HEK293T (cell line): ENCODE measurements around the gene AANAT.

Experiments
- CTCF ChIA-PET: fragments of 350-600 bp; formaldehyde crosslinking; extraction: SDS; loops from one replicate; lab custom pipeline; 2021; ENCODE audit warnings: antibody characterized with exemption, inconsistent platforms; lab: Yijun Ruan, JAX
- POLR2A ChIA-PET: fragments of 350-600 bp; formaldehyde crosslinking; extraction: SDS; loops from one replicate; lab custom pipeline; 2020; ENCODE audit warnings: antibody characterized with exemption, inconsistent platforms; lab: Yijun Ruan, JAX
- DNase-seq: peaks from one replicate; pipeline ENCODE4 v3.0.0; 2012; ENCODE audit warnings: mixed read lengths; ENCODE audit errors: extremely low spot score
- ARNT ChIP-seq: fragments of 450-650 bp; IDR thresholded peaks from 2 replicates; pipeline ENCODE4 v1.6.1; 2017; ENCODE audit warnings: mild to moderate bottlenecking
- BHLHE40 ChIP-seq: fragments of 450-650 bp; IDR thresholded peaks from 2 replicates; pipeline ENCODE4 v1.6.1; 2016; ENCODE audit warnings: mild to moderate bottlenecking, moderate library complexity, borderline replicate concordance
- CTBP1 ChIP-seq: fragments of 450-650 bp; IDR thresholded peaks from 2 replicates; pipeline ENCODE4 v1.6.1; 2016; ENCODE audit warnings: borderline replicate concordance
- ELF4 ChIP-seq: fragments of 450-650 bp; IDR thresholded peaks from 2 replicates; pipeline ENCODE4 v1.6.1; 2017; ENCODE audit warnings: antibody characterized with exemption
- FOXA1 ChIP-seq: fragments of 450-650 bp; IDR thresholded peaks from 2 replicates; pipeline ENCODE4 v1.6.1; 2016; ENCODE audit warnings: mild to moderate bottlenecking
- FOXK2 ChIP-seq: fragments of 450-650 bp; IDR thresholded peaks from 2 replicates; pipeline ENCODE4 v1.6.1; 2016; ENCODE audit warnings: mild to moderate bottlenecking
- FOXM1 ChIP-seq: fragments of 450-650 bp; IDR thresholded peaks from 2 replicates; pipeline ENCODE4 v1.6.1; 2017; ENCODE audit warnings: mild to moderate bottlenecking, borderline replicate concordance
- HDGF ChIP-seq: fragments of 450-650 bp; IDR thresholded peaks from 2 replicates; pipeline ENCODE4 v1.6.1; 2017; ENCODE audit warnings: antibody characterized with exemption, borderline replicate concordance
- L3MBTL2 ChIP-seq: fragments of 450-650 bp; conservative IDR thresholded peaks from 2 replicates; pipeline ENCODE4 v1.6.1; 2016; ENCODE audit warnings: mild to moderate bottlenecking
- LEF1 ChIP-seq: fragments of 450-650 bp; IDR thresholded peaks from 2 replicates; pipeline ENCODE4 v1.6.1; 2017; ENCODE audit warnings: mild to moderate bottlenecking, borderline replicate concordance
- NFRKB ChIP-seq: fragments of 450-650 bp; IDR thresholded peaks from 2 replicates; pipeline ENCODE4 v1.6.1; 2016; ENCODE audit warnings: mild to moderate bottlenecking, moderate library complexity
- PKNOX1 ChIP-seq: fragments of 450-650 bp; IDR thresholded peaks from 2 replicates; pipeline ENCODE4 v1.6.1; 2016
- SP1 ChIP-seq: fragments of 450-650 bp; IDR thresholded peaks from 2 replicates; pipeline ENCODE4 v1.6.1; 2017
- SUZ12 ChIP-seq: fragments of 450-650 bp; IDR thresholded peaks from 2 replicates; pipeline ENCODE4 v1.6.1; 2016; ENCODE audit warnings: mild to moderate bottlenecking
- TARDBP ChIP-seq: fragments of 450-650 bp; IDR thresholded peaks from 2 replicates; pipeline ENCODE4 v1.6.1; 2016
- ZNF384 ChIP-seq: fragments of 450-650 bp; IDR thresholded peaks from 2 replicates; pipeline ENCODE4 v1.6.1; 2016

Gene AANAT

DNA sequence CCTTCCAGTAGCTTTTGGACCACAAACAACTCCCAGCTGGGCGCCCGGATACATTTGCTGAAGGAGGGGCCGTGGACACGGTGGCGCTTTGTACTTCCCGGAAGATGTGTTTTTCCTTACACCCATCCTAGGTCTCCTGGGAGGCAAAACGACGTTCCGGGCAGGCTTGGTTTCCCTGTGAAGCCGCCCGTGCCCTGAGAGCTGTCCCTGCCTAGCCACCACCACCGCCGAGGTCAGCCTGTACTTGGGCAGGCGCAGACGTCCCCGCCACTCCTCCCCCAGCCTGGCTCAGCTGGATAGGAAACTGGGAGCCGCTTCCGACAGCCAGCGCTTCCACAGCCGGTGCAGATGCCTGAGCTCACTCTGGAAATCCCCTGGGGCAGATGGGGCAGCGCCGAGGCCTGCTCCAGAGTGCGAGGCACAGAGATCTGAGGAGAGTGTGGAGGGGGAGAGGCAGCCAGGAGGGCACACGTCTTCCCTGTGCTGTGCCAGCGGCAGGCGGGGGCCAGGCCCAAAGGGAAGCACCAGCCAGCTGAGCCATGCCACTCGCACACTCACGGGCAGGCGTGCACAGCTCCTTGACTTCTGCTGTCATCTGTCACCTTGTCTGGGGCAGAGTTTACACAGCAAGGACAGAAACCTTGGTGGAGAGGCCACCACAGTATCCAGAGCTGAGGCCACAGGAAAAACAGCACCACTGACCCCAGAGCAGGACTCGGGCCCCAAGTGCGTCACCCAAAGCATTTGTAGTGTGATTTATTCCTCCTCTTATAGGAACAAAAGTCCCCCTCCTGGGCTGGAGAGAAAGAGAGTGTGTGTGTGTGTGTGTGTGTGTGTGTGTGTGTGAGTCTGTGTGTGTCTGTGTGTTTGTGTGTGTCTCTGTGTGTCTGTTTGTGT is 30.8 kb downstream of the AANAT start:
- ChIA-PET CTCF (interaction anchor here (1.2 to 1.7 kb wide), 3 partner anchors 9 to 40 kb away, joined by 3 to 4 read pairs (median 4); partner anchors contain the start of gene AANAT), POLR2A (interaction anchor here (1.6 to 2.2 kb wide), 2 partner anchors 8 to 173 kb away, joined by 5 to 6 read pairs; no protein-coding TSS in a partner anchor)
- DNase-seq = peak; percentile 43

DNA sequence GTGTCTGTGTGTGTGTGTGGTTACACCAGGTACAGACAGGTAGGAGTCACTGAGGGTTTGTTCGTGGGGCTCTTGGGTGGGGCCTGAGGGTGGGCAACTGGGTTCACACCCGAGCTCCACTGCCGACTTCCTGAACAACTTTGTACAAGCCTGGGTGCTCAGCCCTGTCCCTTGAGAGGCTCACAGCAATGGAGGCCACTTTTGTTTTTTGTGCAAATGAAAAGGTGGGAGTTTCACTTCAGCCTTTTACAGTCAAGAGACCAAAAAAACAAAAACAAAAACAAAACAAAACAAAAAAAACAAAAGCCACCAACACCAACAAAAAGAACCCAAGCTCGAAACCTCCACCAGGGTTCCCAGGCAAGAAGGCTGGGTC is 31.5 kb downstream of the AANAT start:
- TF ChIP-seq HDGF (no peak), TARDBP (no peak), FOXA1 (no peak), BHLHE40 (no peak), SP1 (no peak), LEF1 (no peak), ELF4 (no peak), SUZ12 (no peak), NFRKB (no peak), ARNT (no peak), FOXM1 (no peak), CTBP1 (no peak), L3MBTL2 (no peak), FOXK2 (no peak), ZNF384 (no peak)
- POLR2A ChIA-PET = interaction anchor here (1.6 to 2.2 kb wide), 2 partner anchors 9 to 172 kb away, joined by 5 to 6 read pairs; no protein-coding TSS in a partner anchor
- CTCF ChIA-PET = interaction anchor here (1.2 to 1.7 kb wide), 3 partner anchors 32 to 42 kb away, joined by 3 to 4 read pairs (median 4); partner anchors contain the start of genes AANAT and PRCD
- no peak for DNase-seq

More for the DNA sequence above, 30.8 kb downstream of the AANAT start:
- TF ChIP-seq ELF4 (no peak), LEF1 (no peak), PKNOX1 (no peak), FOXM1 (no peak), TARDBP (no peak), FOXA1 (no peak)

GRCh38 chr17:76499267-76499667 is 31.9 kb downstream of the AANAT start:
- ChIA-PET POLR2A (interaction anchor here (1.1 to 2.2 kb wide), 3 partner anchors 10 to 172 kb away, joined by 4 to 6 read pairs (median 5); no protein-coding TSS in a partner anchor), CTCF (interaction anchor here (0.6 to 1.7 kb wide), 4 partner anchors 32 to 136 kb away, joined by 3 to 4 read pairs (median 4); partner anchors contain the start of genes AANAT and PRCD)
- no peak for DNase-seq
- TF ChIP-seq L3MBTL2 (no peak), ARNT (no peak), BHLHE40 (no peak), SP1 (no peak), FOXM1 (no peak), ELF4 (no peak), LEF1 (no peak), ZNF384 (no peak), FOXA1 (no peak), PKNOX1 (no peak), NFRKB (no peak)

- ChIA-PET CTCF (interaction anchor here (0.5 to 1.3 kb wide), 5 partner anchors 34 to 190 kb away, joined by 3 to 5 read pairs (median 3); partner anchors contain the start of gene PRCD), POLR2A (interaction anchor here (0.7 to 2.2 kb wide), 4 partner anchors 10 to 171 kb away, joined by 3 to 6 read pairs (median 4); no protein-coding TSS in a partner anchor)
- no peak for DNase-seq
- TF ChIP-seq LEF1 = no peak
Observed at GRCh38 chr17:76500074-76500746, 32.8 kb downstream of the AANAT start.

DNA sequence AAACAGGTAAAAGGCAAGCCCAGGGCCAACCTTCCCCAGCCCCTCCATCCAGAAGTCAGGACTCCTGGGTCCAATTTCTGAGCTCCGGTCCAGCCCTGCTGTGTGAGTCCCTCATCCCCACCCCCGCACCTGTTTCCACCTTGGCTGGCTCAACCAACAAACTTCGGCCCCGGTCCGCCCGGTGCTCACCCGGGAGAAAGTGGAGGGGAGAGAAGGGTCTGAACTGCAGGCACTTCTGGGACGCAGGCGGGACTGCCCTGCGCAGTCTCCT is 33.3 kb downstream of the AANAT start:
- POLR2A ChIA-PET = no interaction called here
- CTCF ChIA-PET = interaction anchor here (1.0 kb wide), 1 partner anchor 34 kb away, joined by 4 read pairs; no protein-coding TSS in a partner anchor
- no peak for DNase-seq
- TF ChIP-seq FOXA1 (no peak), ARNT (no peak), CTBP1 (no peak), TARDBP (no peak), NFRKB (no peak), L3MBTL2 (no peak), FOXM1 (no peak), ZNF384 (no peak), BHLHE40 (no peak), SP1 (no peak), FOXK2 (no peak)
